SKM-1 treated with dmso at 0.1 percent for 144 hours (cell line): ENCODE measurements around the gene SLC39A2.
"Not testable (repeated sequence)": the region's sequence is repeated elsewhere in the genome, so short reads cannot be mapped to it uniquely, and the experiment has no call there.

Experiments used
- DNase-seq: peaks from one replicate; lab custom pipeline; 2025; ENCODE audit not compliant: unreplicated experiment; lab: John Stamatoyannopoulos, UW

SLC39A2 gene, protein sequence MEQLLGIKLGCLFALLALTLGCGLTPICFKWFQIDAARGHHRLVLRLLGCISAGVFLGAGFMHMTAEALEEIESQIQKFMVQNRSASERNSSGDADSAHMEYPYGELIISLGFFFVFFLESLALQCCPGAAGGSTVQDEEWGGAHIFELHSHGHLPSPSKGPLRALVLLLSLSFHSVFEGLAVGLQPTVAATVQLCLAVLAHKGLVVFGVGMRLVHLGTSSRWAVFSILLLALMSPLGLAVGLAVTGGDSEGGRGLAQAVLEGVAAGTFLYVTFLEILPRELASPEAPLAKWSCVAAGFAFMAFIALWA

DNA sequence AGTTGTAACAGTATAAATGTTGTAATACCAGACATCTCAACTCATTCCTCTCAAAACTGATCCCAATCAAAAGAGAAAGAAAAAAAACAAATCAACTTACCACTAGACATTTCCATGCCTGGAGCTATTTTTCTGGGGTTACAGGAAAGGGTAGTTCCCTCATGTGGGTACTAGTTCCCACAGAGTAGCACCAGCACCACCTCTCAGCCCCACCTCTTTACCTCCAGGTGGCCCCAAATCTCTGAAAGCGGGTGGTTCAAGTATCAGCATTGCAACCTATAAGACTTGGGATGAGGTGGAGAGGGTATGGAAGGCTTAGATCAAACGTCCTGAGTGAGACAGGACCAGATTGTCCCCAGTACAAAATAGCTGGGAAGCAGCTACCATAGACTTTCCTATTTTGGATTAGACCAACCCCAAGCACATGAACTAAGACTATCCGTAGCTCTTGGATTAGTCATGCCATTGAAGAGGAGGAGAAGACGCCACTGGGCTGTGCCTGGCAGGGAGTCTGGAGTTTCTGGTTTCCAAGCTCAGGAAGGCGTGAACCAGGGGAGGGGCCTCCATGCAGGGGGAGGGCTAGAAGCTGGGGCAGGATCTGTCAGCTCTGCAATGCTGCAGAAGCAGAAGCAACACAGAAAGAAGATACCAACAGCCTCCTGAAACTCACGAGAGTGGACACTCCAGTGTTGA is at the start of gene SLC39A2:
Gene SLC39A2, plus strand, starts transcription at position 620 of the 693 bp plus-strand sequence. CDS start 154 bp downstream, outside the sequence.
- no peak for DNase-seq

DNA sequence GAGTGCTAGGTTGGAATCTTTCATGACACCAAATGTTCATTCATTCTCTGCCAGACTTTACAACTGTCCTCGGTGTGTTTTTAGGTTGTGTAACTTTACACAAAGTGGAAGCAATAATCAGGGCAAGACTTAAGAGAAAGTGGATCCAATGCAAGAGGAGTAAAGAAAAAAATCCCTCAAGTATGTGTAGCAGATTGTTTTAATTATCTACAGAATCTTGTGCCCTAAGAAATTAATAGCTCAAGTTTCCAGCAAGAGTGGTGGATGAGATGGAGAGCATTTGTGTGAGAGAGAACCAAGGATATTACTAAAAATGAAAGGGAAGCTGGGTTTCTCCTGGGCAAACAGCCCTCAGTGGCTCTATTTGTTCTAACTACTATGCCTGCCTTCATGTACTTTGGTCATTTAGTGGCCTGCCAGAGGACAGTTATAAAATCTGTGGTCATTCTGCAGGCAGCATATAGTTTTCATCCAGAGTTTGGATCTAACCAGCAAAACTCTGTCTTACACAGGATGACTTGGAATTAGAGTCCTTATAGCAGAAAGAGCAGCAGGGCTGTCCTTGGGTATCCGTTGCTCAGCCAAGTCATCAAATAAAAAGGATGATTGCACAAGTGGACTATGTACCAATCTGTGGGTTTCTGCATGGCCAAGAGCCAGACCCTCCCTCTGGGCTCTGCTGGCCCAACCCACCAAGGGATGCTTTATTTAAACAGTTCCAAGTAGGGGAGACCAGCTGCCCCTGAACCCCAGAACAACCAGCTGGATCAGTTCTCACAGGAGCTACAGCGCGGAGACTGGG is 44.2 kb upstream of the SLC39A2 start, which contains the start of gene RNASE2:
Gene RNASE2, plus strand, starts transcription at position 752 of the 802 bp plus-strand sequence. CDS start 285 bp downstream, outside the sequence.
- peak; percentile 58 for DNase-seq

DNA sequence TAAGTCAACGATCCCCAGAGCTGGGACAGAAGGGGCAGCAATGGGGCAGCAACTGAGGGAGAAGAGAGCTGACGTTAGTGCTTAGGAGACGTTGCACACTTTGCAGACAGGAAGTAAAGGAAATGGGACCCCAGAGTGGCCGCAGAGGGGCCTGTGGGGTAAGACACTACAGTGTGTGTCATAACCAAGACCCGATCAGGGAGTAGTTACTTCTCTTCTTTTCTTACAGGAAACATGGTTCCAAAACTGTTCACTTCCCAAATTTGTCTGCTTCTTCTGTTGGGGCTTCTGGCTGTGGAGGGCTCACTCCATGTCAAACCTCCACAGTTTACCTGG is 43.6 kb upstream of the SLC39A2 start:
- DNase-seq, result peak; percentile 79

DNA sequence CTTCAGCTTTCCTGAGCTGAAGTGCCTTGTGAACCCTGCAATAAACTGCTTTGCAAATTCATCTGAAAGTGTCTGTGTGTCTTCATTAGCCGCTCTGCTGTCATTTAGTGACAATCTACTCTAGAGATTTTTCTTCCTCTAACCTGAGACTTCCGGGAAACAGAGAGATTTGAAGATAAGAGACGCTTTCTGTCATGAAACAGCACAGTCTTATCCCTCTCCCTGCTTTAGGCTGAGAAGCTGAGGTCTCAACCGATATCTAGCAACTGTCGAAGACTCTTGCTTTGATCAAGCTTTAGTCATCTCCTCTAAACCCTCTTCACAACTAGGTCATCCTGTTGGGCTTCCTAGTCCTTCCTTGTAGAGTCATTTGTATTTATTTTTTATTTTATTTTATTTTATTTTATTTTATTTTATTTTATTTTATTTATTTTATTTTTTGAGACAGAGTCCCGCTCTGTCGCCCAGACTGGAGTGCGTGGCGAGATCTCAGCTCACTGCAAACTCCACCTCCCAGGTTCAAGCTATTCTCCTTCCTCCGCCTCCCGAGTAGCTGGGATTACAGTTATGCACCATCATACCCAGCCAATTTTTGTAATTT is 42.6 kb upstream of the SLC39A2 start:
- no peak for DNase-seq

DNA sequence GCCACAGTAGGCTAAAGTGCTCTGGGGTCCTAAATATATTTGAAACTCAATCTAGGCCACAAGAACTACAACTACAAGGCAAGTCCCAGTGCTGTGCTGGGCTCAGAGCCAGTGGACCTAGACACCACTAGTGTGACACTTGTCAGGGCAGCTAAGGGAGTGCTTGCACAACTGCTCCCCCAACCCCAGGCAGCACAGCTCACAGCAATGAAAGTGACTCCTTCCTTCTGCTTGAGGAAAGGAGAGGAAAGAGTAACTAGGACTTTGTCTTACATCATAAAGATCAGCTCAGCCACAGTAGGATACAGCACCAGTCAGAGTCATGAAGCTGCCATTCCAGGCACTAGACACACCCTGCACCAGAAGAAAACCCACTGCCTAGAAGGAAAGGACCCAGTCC is 40.1 kb upstream of the SLC39A2 start:
- DNase-seq, result not testable (repeated sequence)

DNA sequence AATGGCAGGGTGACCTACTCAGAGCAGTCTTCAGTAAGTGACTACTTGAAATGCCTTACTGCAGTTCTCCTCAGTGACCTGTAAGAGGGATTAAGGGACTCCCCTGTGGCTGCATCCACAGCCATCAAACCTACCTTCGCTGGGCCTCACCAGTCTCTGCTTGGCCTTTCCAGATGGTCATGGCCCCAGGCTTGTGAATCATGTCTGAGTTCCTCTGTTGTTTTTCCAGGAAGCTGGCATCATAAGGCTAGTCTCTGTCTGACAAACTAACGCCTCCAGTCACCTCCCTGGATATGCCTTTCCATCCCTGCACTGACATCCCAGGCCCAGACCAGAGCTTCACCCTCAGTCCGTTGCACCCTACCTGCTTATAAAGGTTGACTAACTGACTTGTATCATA is 29.8 kb upstream of the SLC39A2 start:
- no peak for DNase-seq

DNA sequence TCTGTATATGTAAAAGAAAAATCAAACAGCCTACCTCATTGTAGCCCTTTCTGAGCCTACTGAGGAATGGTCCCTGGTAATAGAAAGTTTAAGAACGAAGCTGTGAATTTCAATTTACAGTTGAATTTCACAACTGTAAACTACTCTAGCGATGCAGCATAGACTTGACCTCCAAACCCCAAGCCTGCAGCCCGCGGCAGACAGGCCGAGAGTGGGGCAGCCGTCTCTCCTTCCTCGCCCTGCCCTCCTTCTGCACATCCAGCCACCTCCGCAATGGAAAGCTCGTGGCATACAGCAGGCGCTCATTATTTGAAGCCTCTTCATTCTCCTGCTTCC is 28.5 kb upstream of the SLC39A2 start:
- DNase-seq, result no peak

DNA sequence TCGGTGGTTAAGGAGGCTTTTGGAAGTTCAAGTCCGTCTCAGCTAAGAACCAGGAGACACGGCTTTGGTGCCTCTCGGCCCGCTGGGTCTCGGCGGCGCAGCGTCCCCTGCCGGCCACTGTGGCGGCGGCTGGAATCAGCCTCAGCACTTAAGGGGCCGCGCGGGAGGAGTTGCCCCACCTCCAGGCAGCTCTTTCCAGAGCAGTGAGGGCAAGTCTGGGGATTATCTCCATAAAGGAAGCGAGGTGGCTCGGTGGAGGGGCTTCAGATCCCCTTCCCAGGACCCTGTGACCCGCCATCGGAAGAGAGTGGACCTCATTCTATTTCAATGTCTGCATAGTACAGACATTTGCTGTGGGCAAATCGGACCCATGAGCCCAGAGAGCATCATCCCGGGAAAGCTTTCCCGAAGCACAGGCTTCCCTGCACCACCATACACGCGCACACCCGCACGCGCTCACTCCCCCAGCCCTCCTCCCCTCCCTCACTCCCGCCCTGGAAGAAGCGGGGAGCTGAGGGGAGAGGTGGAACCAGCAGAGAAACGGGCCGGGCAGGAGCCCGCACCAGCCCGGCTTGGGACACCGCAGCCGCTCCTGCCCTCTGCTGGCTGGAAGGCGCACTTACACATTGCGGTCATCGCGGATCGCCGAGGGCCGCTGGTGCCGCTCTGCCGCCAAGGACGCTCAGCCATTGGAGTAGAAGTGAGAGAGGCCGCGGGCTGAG is 27.9 kb upstream of the SLC39A2 start:
- DNase-seq, result peak; percentile 55

DNA sequence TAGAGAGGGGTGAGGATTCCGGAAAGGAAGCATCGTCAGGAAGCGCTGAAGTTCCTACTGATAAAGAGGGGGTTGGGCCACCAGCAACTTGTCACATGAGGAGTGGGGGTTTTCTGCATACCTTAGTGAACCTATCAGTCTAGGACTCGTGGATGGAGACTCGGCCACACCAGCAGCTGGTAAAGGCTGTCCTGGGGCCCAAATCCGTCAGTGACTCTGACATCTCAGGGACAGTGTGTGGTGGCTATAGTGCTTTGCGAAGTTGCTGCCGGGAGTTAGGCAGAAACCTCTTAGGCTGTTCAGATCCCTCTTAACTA is 27.4 kb upstream of the SLC39A2 start:
- no peak for DNase-seq

DNA sequence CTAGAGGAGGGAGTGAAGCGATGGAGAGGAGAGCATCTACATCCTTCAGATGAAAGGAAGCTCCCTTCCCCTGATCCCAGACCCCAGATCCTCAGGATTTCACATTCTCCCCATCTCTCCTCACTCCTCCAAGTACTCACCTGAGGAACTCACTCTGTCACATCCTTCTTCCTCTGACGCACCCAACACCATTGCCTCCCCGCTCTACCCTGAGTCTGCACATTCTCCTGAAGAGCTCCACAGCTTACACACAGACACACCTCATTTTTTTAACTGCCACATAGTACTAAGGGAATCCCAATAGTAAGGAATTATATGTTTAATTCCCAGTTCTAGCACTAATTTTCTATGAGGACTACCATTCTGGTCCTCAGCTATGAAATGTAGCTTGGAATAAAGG is 25.6 kb upstream of the SLC39A2 start:
- no peak for DNase-seq

DNA sequence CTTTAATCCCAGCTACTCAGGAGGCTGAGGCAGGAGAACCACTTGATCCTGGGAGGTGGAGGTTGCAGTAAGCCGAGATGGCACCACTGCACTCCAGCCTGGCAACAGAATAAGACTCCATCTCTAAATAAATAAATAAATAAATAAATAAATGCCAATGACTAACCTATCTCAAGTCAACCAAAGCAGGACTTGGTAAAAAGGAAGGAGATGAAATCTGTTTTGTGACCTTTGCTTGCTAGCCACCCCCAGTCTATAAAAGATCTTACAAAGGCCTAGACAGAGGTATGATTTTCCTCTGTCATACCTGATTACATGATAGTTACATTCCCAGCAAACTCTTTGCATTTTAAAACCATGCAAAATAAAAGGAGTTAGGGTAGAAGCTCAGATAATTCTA is 22.8 kb upstream of the SLC39A2 start:
- DNase-seq, result no peak

DNA sequence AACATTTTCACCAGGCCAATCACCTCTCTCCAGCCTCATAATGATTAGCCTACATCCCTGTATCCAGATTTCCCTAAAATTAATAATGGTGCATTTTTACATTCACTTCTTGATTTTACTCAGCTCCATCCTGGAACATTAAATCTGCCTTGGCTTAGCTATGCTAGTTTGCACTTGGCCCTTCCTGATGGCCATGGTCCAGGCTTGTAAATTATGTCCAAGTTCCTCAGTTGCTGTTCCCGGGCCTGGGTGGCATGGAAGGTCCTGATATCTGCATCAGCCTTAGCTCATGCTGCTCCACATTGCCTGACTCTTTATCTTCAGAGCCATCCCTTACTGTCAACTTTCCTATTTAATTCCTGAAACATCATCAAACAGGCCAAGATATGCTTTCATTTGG is 20.4 kb upstream of the SLC39A2 start:
- DNase-seq, result no peak

DNA sequence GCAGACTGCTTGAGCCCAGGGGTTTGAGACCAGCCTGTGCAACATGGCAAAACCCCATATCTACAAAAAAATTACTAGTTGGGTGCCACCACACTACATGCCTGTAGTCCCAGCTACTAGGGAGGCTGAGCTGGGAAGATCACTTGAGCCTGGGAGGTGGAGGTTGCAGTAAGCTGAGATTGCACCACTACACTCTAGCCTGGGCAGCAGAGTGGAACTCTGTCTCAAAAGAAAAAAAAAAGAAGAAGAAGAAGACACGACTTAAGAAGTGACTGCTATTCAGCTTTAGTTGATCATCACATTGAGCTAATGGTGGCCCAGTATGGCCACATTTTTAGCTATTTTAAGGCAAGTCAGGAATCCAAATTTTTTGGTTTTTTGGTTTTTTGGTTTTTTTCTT is 18.2 kb upstream of the SLC39A2 start:
- no peak for DNase-seq

DNA sequence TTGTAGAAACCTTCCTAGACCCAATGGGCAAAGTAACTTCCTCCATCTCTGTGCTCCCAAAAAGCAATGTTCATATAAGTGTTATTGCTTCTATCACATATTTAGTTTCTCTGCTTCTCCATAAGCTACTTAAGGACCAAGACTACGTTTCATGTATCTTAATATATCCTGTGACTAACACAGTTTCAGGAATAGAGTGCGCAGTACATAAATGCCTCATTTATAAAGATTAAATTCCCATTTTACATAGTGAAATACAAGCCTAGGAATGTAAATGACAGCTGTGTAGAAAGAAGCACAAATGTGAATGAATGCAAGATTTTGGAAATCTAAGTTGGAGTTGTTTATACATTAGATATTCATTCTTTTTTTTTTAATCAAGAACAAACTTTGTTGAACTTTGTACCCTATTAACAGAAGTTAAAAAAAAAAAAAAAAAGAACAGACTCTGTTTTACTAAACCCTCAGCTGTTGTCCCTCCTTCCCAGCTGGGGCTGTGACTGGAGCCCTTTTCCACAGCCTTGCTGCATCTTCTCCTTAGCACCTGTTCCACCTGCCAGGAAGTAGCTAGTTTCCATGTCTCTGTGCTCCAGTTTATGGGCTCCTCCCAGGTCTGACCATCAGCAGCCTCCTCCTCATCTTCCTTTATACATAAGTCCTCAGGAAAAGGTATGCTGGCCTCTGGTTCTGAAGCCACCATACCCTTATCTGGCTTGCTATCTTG is 16.3 kb upstream of the SLC39A2 start:
- no peak for DNase-seq

DNA sequence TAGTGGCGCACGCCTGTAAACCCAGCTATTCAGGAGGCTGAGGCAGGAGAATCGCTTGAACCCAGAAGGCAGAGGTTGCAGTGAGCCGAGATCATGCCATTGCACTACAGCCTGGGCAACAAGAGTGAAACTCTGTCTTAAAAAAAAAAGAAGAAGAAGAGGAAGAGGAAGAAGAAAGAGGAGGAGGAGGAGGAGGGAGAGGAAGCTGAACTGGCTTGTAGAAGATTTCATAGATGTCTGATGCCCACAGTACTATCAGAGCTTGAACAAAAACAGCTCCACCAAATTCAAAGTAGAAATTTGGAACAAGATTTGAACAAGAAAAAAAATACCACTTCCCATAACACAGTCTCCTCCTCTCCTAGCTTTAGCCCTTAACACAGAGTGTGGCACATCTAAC is 13.4 kb upstream of the SLC39A2 start:
- DNase-seq, result peak; percentile 40

DNA sequence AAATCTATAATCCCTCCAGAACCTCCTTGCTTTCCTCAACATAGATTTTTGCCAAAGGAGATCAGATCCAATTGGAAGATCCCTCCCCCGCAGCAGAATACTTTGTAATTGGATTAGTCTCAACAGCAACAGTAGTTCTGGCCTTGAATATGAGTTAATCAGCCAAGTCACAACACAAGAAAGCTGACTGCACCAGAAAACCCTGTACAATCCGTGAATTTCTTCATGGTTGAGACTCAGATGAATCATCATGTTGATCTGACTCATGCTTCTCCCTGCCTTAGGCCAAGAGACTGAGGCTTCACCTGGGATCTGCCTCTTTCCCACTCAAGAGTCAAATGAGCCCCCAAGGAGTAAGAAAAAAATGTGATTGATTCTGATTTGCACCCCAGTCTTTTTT is 12.3 kb upstream of the SLC39A2 start:
- DNase-seq, result no peak

DNA sequence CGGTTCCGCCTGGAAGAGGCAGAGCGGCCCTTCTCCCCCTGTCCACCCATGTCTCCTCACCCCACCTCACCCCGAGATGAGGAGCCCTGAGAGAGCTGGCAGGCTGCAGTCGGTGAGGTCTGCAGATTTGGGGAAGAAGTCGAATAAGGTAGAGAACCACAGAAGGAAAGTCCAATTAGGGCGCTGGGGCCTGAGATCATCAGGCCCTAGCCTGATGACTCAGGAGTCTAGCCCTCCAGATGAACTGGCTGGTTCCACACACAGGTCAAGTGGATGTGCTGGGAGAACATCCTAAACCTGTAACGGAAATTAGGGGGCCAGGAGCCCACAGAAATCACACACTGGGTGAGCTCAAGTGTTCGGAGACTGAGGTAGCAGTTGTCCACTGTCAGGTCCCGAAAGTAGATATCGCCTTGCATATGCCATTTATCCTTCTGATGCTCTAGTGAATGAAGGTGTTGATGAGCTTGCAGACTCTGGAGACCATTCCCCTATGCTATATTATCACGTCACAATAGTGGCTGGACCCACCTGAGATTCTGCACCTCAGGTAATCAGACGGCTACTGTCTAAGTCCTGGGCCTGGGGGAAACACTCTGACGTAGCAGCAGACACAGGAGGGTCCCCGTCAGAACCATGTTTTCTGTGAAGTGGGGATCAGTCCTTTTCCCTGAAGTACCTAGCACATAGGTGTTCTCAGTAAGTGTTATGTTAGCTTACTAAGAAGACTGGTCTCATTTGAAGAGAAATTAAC is 10.2 kb upstream of the SLC39A2 start:
- DNase-seq, result peak; percentile 36

DNA sequence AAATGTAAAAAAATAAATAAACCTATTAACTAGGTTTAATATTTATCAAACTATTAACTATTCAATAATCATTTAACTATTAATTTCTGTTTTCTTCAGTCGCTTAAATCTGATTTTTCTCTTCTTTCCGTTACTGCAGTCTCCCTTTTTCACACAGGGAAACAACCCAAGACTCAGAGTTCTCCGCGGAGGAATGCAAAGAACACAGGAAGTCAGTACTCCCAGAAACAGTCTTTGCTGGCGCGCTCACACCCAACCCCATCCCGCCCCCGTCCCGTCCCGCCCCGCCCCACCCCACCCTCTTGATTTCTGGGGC is 9.7 kb upstream of the SLC39A2 start:
- no peak for DNase-seq

DNA sequence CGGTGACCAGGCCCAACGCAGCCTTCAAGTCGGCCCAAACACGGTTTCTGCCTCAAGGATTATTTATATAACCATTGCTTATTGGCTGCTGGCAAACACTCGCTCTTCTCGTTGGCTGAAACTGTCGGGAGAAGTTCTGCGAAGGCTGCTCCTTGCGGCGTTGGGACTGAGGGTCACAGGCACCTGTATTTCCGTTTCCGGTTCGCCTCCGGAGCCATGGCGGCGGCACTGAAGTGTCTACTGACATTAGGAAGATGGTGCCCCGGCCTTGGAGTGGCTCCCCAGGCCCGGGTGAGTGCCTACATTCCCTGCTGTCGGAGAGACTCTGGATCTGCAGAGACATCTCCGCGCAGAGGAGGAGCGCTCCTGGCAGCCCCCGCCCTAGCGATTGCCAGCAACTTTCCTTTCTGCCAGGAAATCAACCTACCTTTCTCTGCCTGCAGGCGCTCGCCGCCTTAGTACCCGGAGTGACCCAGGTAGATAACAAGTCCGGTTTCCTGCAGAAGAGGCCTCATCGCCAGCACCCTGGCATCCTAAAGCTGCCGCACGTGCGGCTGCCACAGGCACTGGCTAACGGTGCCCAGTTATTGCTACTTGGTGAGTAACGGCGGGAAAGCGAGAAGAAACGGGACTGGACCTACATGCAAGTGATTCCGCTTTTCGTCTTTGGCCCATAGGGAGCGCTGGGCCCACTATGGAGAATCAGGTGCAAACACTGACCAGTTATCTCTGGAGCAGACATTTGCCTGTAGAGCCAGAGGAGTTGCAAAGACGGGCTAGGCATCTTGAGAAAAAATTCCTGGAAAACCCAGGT is 9.1 kb upstream of the SLC39A2 start, which contains the start of gene METTL17:
Gene METTL17, plus strand, starts transcription at position 194 of the 814 bp plus-strand sequence. Its CDS starts 23 bp downstream, at position 217.
- peak; percentile 76 for DNase-seq
